ENCODE results near the gene THAP9. TPM values are rescaled to one million over a fixed set of nuclear protein-coding genes. Genes with fewer than 3 reads are reported as not detected.
"Not testable (repeated sequence)": the region's sequence is repeated elsewhere in the genome, so short reads cannot be mapped to it uniquely, and the experiment has no call there.

Gene THAP9
- total RNA-seq, 1 donor from 2014 or later: 3.6 TPM

DNA sequence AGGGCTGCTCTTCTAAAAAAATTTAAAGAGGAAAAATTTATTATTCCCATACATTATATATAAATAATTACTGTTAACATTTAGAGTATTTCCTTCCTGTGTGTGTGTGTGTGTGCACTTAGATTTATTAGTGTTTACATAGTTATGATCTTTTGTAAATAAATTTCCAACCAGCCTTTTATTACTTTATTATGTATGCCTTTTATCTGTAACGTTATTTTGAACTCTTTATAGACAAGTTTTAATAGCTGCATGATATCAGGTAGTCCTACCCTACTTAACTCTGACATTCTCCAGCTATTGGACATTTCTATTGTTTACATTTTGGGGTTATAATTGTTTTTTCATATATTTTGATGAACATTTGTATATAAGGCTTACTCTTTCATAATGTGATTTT, 8.8 kb downstream of the THAP9 start:
- Histone ChIP-seq H3K27me3 (ENCODE audit: control insufficient read depth, insufficient read depth, low read length) (no peaks in the 10 kb centered on the region), H3K36me3 (ENCODE audit: control insufficient read depth, insufficient read depth, low read length) (no peaks in the 10 kb centered on the region), H3K4me3 (ENCODE audit: low read depth, low read length) (no peak overlapping the region)
- TF ChIP-seq, protein P1, sequence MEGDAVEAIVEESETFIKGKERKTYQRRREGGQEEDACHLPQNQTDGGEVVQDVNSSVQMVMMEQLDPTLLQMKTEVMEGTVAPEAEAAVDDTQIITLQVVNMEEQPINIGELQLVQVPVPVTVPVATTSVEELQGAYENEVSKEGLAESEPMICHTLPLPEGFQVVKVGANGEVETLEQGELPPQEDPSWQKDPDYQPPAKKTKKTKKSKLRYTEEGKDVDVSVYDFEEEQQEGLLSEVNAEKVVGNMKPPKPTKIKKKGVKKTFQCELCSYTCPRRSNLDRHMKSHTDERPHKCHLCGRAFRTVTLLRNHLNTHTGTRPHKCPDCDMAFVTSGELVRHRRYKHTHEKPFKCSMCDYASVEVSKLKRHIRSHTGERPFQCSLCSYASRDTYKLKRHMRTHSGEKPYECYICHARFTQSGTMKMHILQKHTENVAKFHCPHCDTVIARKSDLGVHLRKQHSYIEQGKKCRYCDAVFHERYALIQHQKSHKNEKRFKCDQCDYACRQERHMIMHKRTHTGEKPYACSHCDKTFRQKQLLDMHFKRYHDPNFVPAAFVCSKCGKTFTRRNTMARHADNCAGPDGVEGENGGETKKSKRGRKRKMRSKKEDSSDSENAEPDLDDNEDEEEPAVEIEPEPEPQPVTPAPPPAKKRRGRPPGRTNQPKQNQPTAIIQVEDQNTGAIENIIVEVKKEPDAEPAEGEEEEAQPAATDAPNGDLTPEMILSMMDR (IDR thresholded peaks at IDR 0.05; ENCODE audit: insufficient read depth, low read length, poor library complexity, severe bottlenecking): no peak
- no peak for DNase-seq (ENCODE audit: low read depth)

DNA sequence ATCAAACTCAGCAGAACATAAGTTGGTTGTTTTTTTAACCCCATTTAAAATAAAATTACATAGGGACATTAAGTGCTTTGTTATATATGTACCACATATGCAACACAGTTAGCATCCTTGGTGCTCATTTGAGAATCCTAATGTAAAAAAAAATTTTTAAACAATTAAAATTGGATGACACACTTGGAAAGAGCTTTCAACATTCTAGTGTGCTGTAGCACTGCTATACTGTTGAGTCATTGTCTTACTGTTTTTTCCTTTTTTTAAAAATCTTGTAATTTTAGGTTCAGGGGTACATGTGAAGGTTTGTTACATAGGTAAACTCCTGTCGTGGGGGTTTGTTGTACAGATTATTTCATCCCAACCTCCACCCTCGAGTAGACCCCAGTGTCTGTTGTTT, 12.8 kb downstream of the THAP9 start:
- DNase-seq (ENCODE audit: low read depth): no peak
- H3K27me3 ChIP-seq (ENCODE audit: control insufficient read depth, insufficient read depth, low read length): no peaks in the 10 kb centered on the region
- TF ChIP-seq, protein P1 (IDR thresholded peaks at IDR 0.05; ENCODE audit: insufficient read depth, low read length, poor library complexity, severe bottlenecking): no peak
- H3K36me3 ChIP-seq (ENCODE audit: control insufficient read depth, insufficient read depth, low read length): no peaks in the 10 kb centered on the region
- no peak overlapping the region for H3K4me3 ChIP-seq (ENCODE audit: low read depth, low read length)

DNA sequence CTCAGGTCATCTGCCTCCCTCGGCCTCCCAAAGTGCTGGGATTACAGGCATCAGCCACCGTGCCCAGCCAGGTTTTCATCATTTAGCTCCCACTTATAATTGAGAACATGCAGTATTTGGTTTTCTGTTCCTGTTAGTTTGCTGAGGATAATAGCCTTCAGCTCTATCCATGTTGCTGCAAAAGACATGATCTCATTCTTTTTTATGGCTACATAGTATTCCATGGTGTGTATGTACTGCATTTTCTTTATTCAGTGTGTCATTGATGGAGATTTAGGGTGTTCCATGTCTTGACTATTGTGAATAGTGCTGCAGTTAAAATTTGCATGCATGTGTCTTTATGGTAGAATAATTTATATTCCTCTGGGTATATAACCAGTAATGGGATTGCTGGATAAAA, 13.4 kb downstream of the THAP9 start:
- not testable (repeated sequence) for H3K27me3 ChIP-seq (ENCODE audit: control insufficient read depth, insufficient read depth, low read length); H3K36me3 ChIP-seq (ENCODE audit: control insufficient read depth, insufficient read depth, low read length); H3K4me3 ChIP-seq (ENCODE audit: low read depth, low read length); DNase-seq (ENCODE audit: low read depth)

DNA sequence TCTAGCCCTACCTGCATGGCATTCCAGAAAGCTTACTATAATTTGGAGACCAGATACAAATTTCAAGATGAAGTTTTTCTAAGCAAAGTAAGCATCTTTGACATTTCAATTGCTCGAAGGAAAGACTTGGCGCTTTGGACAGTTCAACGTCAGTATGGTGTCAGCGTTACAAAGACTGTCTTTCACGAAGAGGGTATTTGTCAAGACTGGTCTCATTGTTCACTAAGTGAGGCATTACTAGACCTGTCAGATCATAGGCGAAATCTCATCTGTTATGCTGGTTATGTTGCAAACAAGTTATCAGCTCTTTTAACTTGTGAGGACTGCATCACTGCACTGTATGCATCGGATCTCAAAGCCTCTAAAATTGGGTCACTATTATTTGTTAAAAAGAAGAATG, 17.6 kb downstream of the THAP9 start:
- H3K36me3 ChIP-seq (ENCODE audit: control insufficient read depth, insufficient read depth, low read length): no peaks in the 10 kb centered on the region

DNA sequence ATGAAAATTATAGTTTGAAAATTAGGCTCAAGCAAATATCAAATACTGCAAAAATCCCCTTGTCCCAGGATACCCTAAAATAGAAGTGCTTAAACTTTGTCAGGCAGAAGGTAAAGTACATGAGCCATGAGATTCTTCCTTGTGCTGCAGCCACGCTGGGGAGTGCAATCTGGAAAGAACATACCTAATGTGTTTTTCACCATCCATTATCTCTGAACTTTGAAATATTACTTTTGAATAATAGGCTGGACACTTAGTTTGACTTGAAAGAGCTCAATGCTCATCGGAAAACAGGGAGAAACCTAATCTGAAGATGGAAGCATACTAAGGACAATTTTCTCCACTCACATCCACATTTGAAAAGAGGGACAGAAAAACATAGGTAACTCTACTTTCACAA, 18.9 kb downstream of the THAP9 start:
- TF ChIP-seq, protein P1 (IDR thresholded peaks at IDR 0.05; ENCODE audit: insufficient read depth, low read length, poor library complexity, severe bottlenecking): no peak
- H3K4me3 ChIP-seq (ENCODE audit: low read depth, low read length): no peak overlapping the region
- H3K27me3 ChIP-seq (ENCODE audit: control insufficient read depth, insufficient read depth, low read length): no peaks in the 10 kb centered on the region
- DNase-seq (ENCODE audit: low read depth): no peak
- H3K36me3 ChIP-seq (ENCODE audit: control insufficient read depth, insufficient read depth, low read length): no peaks in the 10 kb centered on the region

More for the DNA sequence above, 17.6 kb downstream of the THAP9 start:
- DNase-seq (ENCODE audit: low read depth): no peak
- Histone ChIP-seq H3K27me3 (ENCODE audit: control insufficient read depth, insufficient read depth, low read length) (no peaks in the 10 kb centered on the region), H3K4me3 (ENCODE audit: low read depth, low read length) (no peak overlapping the region)
- TF ChIP-seq, protein P1 (IDR thresholded peaks at IDR 0.05; ENCODE audit: insufficient read depth, low read length, poor library complexity, severe bottlenecking): no peak

DNA sequence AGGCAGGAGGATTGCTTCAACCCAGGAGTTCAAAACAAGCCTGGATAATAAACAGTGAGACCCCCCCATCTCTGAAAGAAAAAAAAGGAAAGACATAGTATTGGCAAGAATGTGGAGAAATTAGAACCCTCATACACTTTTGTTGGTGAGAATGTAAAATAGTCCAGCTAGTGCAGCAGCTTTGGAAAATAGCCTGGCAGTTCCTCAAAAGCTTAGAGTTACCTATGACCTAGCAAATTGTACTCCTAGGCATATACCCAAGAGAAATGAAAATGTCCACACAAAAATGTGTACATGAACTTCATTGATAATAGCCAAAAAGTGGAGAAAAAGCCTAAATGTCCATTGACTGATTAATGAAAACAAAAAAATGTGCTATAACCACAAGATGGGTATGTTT, 21.3 kb downstream of the THAP9 start:
- no peak for DNase-seq (ENCODE audit: low read depth)
- TF ChIP-seq, protein P1 (IDR thresholded peaks at IDR 0.05; ENCODE audit: insufficient read depth, low read length, poor library complexity, severe bottlenecking): no peak
- H3K27me3 ChIP-seq (ENCODE audit: control insufficient read depth, insufficient read depth, low read length): no peaks in the 10 kb centered on the region
- H3K36me3 ChIP-seq (ENCODE audit: control insufficient read depth, insufficient read depth, low read length): no peaks in the 10 kb centered on the region
- H3K4me3 ChIP-seq (ENCODE audit: low read depth, low read length): no peak overlapping the region

Data from kidney epithelial cell (primary cell).